EH (cell line): Measurements from ENCODE around the gene ERG.

Source experiments
- DNase-seq: peaks from one replicate; pipeline ENCODE4 v3.0.0-alpha.2; 2015; ENCODE audit warnings: low read depth

The ERG gene

GRCh38 chr21:38498057-38498833, at the start of gene ERG:
Gene ERG (minus strand): TSS chr21:38498477. CDS start chr21:38498380, 97 bp downstream.
- no peak for DNase-seq

GRCh38 chr21:38544661-38545060, 46.4 kb upstream of the ERG start:
- DNase-seq: peak; percentile 36

GRCh38 chr21:38542263-38542662, 44.0 kb upstream of the ERG start:
- DNase-seq: no peak

GRCh38 chr21:38538353-38538752, 40.1 kb upstream of the ERG start:
- no peak for DNase-seq

GRCh38 chr21:38534591-38534990, 36.3 kb upstream of the ERG start:
- DNase-seq: no peak

GRCh38 chr21:38533887-38534286, 35.6 kb upstream of the ERG start:
- no peak for DNase-seq

GRCh38 chr21:38531591-38531990, 33.3 kb upstream of the ERG start:
- DNase-seq: peak; percentile 18

GRCh38 chr21:38531039-38531541, 32.8 kb upstream of the ERG start:
- no peak for DNase-seq

- DNase-seq: no peak
These were observed 29.5 kb upstream of the ERG start for GRCh38 chr21:38527737-38528136.

GRCh38 chr21:38525454-38525853, 27.2 kb upstream of the ERG start:
- no peak for DNase-seq

GRCh38 chr21:38524168-38525153, 26.2 kb upstream of the ERG start:
- no peak for DNase-seq

- DNase-seq: no peak
These were observed 22.2 kb upstream of the ERG start for GRCh38 chr21:38520511-38520910.

- DNase-seq: no peak
These were observed 13.5 kb upstream of the ERG start for GRCh38 chr21:38511662-38512243.

GRCh38 chr21:38511198-38511597, 12.9 kb upstream of the ERG start:
- DNase-seq: no peak

- DNase-seq: no peak
These were observed 9.2 kb upstream of the ERG start for GRCh38 chr21:38507374-38507942.

GRCh38 chr21:38506661-38507281, 8.5 kb upstream of the ERG start:
- no peak for DNase-seq

- DNase-seq: peak; percentile 77
These were observed 7.6 kb upstream of the ERG start for GRCh38 chr21:38505654-38506523.

GRCh38 chr21:38504066-38504465, 5.8 kb upstream of the ERG start:
- no peak for DNase-seq

- DNase-seq: peak; percentile 96
These were observed 5.3 kb upstream of the ERG start for GRCh38 chr21:38503583-38503982.

- no peak for DNase-seq
These were observed 1.8 kb upstream of the ERG start for GRCh38 chr21:38500073-38500472.

- no peak for DNase-seq
These were observed 1.0 kb upstream of the ERG start for GRCh38 chr21:38499296-38499695.
